Spleen (tissue), 11 donors: ENCODE results near the gene DYRK1B. TPM values are rescaled to one million over a fixed set of nuclear protein-coding genes. Genes with fewer than 3 reads are reported as not detected.

Experiments
- DNase-seq: peaks from one replicate; pipeline ENCODE4 v3.0.0-alpha.2; 2020
- H3K27ac ChIP-seq, 8 donors: fragments of 200-600 bp; sonication (generic) in 7 of 8; 1 replicate in 4 of 8; 2 replicates in 4 of 8; pipeline versions ENCODE4 v1.5.0 to v1.8.0; 2016 to 2021; ENCODE audit warnings: inconsistent platforms in 4 of 8, mild to moderate bottlenecking in 4 of 8, moderate library complexity in 1 of 8
- H3K27me3 ChIP-seq, 7 donors: fragments of 200-600 bp; sonication (generic) in 6 of 7; replicated peaks in 1 of 7; 1 replicate in 4 of 7; 2 replicates in 3 of 7; pipeline versions ENCODE4 v1.5.0 to v1.8.0; 2016 to 2021; ENCODE audit warnings: inconsistent platforms in 3 of 7, mild to moderate bottlenecking in 1 of 7
- H3K36me3 ChIP-seq, 6 donors: fragments of 200-600 bp; sonication (generic) in 5 of 6; 1 replicate in 4 of 6; 2 replicates in 2 of 6; pipeline versions ENCODE4 v1.5.0 to v1.8.0; 2016 to 2021; ENCODE audit warnings: inconsistent platforms in 2 of 6
- H3K4me1 ChIP-seq, 6 donors: fragments of 200-600 bp; sonication (generic) in 5 of 6; 1 replicate in 3 of 6; 2 replicates in 3 of 6; pipeline versions ENCODE4 v1.5.0 to v1.8.0; 2016 to 2021; ENCODE audit warnings: inconsistent platforms in 3 of 6
- H3K4me3 ChIP-seq, 8 donors: fragments of 200-600 bp; sonication (generic) in 7 of 8; 1 replicate in 4 of 8; 2 replicates in 4 of 8; pipeline versions ENCODE4 v1.5.0 to v1.8.0; 2016 to 2021; ENCODE audit warnings: inconsistent platforms in 4 of 8, mild to moderate bottlenecking in 4 of 8, moderate library complexity in 2 of 8
- H3K9me3 ChIP-seq, 8 donors: fragments of 200-600 bp; sonication (generic) in 7 of 8; 1 replicate in 4 of 8; 2 replicates in 4 of 8; pipeline versions ENCODE4 v1.5.0 to v1.8.0; 2016 to 2021; ENCODE audit warnings: inconsistent platforms in 4 of 8
- CTCF ChIP-seq, 11 experiments: fragments of 200-600 bp in 7 of 11; fragments of 450-650 bp in 4 of 11; sonication (generic) in 4 of 11; IDR thresholded peaks in 8 of 11; conservative IDR thresholded peaks in 3 of 11; 1 replicate in 7 of 11; 2 replicates in 4 of 11; pipeline versions ENCODE4 v1.4.0 to v1.8.0; 2016 to 2021; ENCODE audit warnings: antibody characterized with exemption in 11 of 11, inconsistent platforms in 4 of 11, mild to moderate bottlenecking in 1 of 11
- POLR2A ChIP-seq, 3 donors: fragments of 450-650 bp; IDR thresholded peaks; one replicate each; pipeline ENCODE4 v1.5.1; 2017; ENCODE audit warnings: antibody characterized with exemption in 3 of 3, mild to moderate bottlenecking in 1 of 3
- POLR2AphosphoS5 ChIP-seq, 3 donors: sonication (generic); formaldehyde crosslinking; IDR thresholded peaks; one replicate each; pipeline ENCODE4 v1.5.1; 2017; ENCODE audit warnings: antibody characterized with exemption in 3 of 3
- WGBS, 5 donors: extraction: QIAGEN DNeasy Blood & Tissue Kit in 3 of 5; methylation state at CpG; one replicate each; pipeline versions ENCODE4 v1.1.5 to v1.1.7; 2013 to 2018; 5-methylcytosine and 5-hydroxymethylcytosine counted together
- intact Hi-C: fragments of 100-400 bp; cut with DNase I; formaldehyde crosslinking; loops from one replicate; pipeline ENCODE4 v1.15.0; 2023; ENCODE audit warnings: low total_unique reads
- polyA plus RNA-seq, 3 donors: library from polyadenylated mRNA; stranded (reverse); fragments of 200-250 nt; gene quantifications; one replicate each; pipeline ENCODE4 v1.2.1, GENCODE V29; 2013
- total RNA-seq, 7 donors: library from RNA; depleted of rRNA in 3 of 7; stranded (reverse); fragments of >200 nt in 3 of 7; fragmentation: NEBNext Ultra II Directional in 4 of 7; extraction: Animal tissue kit (Norgen Biotek cat#: 25700) in 4 of 7; gene quantifications; one replicate each; pipeline versions ENCODE4 v1.1.0 to v1.2.1, GENCODE V29; 2016 to 2021
- donor health status: healthy with polysubstance abuse.
- donor health status: DM: no; HTN: no; CAD: no; lungs with moderate emphysema.
- donor health status: DM: no; HTN: no; CAD: no.
- donor health status: Bipolar disorder and iron deficiency.
- donor health status: healthy.
- donor health status: DM: no; HTN: no; CAD: no.
- donor health status: DM: yes; HTN: yes; CAD: no.

The DYRK1B gene
- total and polyA plus RNA-seq, 10 donors: 11.2 to 32.7 (median 18.5) TPM

- H3K27me3 ChIP-seq: no peaks in the 10 kb centered on the region
- no peaks in the 10 kb centered on the region for H3K9me3 ChIP-seq
- H3K36me3 ChIP-seq: peaks cover 0 to 53% (median 48%) of the 10 kb centered on the region in 6 donors
- no peak for DNase-seq
- TF ChIP-seq CTCF (IDR thresholded peaks at IDR 0.05 in 8 of 11, conservative IDR thresholded peaks at IDR 0.05 in 3 of 11): no peak
- TF ChIP-seq POLR2AphosphoS5 (IDR thresholded peaks at IDR 0.05): no peak
- no peak for TF ChIP-seq POLR2A (IDR thresholded peaks at IDR 0.05)
- H3K4me1 ChIP-seq: peaks cover 28 to 49% (median 39%) of the 10 kb centered on the region in 6 donors
- intact Hi-C loops: loop anchor here (5.0 to 10.0 kb wide), 3 partner anchors 46 to 293 kb away; no protein-coding TSS in a partner anchor
- no peak overlapping the region for H3K4me3 ChIP-seq
- H3K27ac ChIP-seq: no peak overlapping the region
- WGBS, 5 donors: 87 to 91% (median 88%) methylated on average over 17 of the region's 17 CpGs
Observed at GRCh38 chr19:39840492-39840891, 6.5 kb upstream of the DYRK1B start.

- Histone ChIP-seq H3K4me1 (peaks cover 21 to 42% (median 33%) of the 10 kb centered on the region in 6 donors), H3K9me3 (no peaks in the 10 kb centered on the region), H3K4me3 (no peak overlapping the region), H3K27me3 (no peaks in the 10 kb centered on the region), H3K27ac (no peak overlapping the region), H3K36me3 (peaks cover 0 to 60% (median 55%) of the 10 kb centered on the region in 6 donors)
- TF ChIP-seq POLR2AphosphoS5 (IDR thresholded peaks at IDR 0.05) (no peak), POLR2A (IDR thresholded peaks at IDR 0.05) (no peak), CTCF (IDR thresholded peaks at IDR 0.05 in 8 of 11, conservative IDR thresholded peaks at IDR 0.05 in 3 of 11) (no peak)
- WGBS, 5 donors: 82 to 93% (median 89%) methylated on average over 13 of the region's 13 CpGs
- intact Hi-C loops: loop anchor here (5.0 to 10.0 kb wide), 3 partner anchors 45 to 293 kb away; no protein-coding TSS in a partner anchor
- DNase-seq: no peak
Observed at GRCh38 chr19:39839678-39840327, 5.8 kb upstream of the DYRK1B start.

DNA sequence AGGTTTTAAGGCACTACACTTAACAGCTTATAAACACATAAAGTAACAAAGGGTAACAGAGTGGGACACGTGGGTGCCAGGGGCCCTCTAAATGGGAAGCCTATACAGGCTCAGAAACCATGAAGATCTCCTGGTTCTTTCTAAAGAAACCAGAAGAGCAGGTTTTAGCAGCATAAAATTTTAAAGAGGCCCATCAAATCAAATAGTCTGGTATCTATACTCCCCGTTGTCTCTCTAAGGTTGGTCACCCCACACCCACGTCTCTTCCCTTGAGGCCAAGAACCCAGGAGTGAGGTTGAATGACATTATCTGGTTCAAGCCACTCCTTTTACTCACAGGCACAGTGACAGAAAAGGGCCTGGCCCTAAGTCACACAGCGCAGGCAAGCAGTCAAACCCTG, 4.6 kb upstream of the DYRK1B start:
- Histone ChIP-seq H3K36me3 (peaks cover 0 to 66% (median 56%) of the 10 kb centered on the region in 6 donors), H3K4me3 (no peak overlapping the region), H3K4me1 (peaks cover 10 to 37% (median 28%) of the 10 kb centered on the region in 6 donors), H3K27me3 (no peaks in the 10 kb centered on the region), H3K27ac (no peak overlapping the region), H3K9me3 (no peaks in the 10 kb centered on the region)
- no peak for DNase-seq
- WGBS, 5 donors: 87 to 100% (median 92%) methylated on average over 4 of the region's 4 CpGs
- intact Hi-C loops: no loop called here
- TF ChIP-seq POLR2AphosphoS5 (IDR thresholded peaks at IDR 0.05) (no peak), CTCF (IDR thresholded peaks at IDR 0.05 in 8 of 11, conservative IDR thresholded peaks at IDR 0.05 in 3 of 11) (no peak), POLR2A (IDR thresholded peaks at IDR 0.05) (no peak)

- no peak overlapping the region for H3K4me3 ChIP-seq
- intact Hi-C loops: no loop called here
- peaks cover 0 to 66% (median 56%) of the 10 kb centered on the region in 6 donors for H3K36me3 ChIP-seq
- H3K4me1 ChIP-seq: peaks cover 10 to 36% (median 27%) of the 10 kb centered on the region in 6 donors
- no peak overlapping the region for H3K27ac ChIP-seq
- no peaks in the 10 kb centered on the region for H3K27me3 ChIP-seq
- no peak for TF ChIP-seq POLR2AphosphoS5 (IDR thresholded peaks at IDR 0.05)
- TF ChIP-seq POLR2A (IDR thresholded peaks at IDR 0.05): no peak
- TF ChIP-seq CTCF (IDR thresholded peaks at IDR 0.05 in 8 of 11, conservative IDR thresholded peaks at IDR 0.05 in 3 of 11): no peak
- whole genome bisulfite sequencing, 5 donors: 85 to 94% (median 93%) methylated on average over 3 of the region's 3 CpGs
- no peaks in the 10 kb centered on the region for H3K9me3 ChIP-seq
- no peak for DNase-seq
Observed at GRCh38 chr19:39837978-39838377, 4.0 kb upstream of the DYRK1B start.
